GM18873 (cell line): ENCODE measurements around the gene SLC25A34.

Experiments used
- ATAC-seq: cut with Tn5 transposase; IDR thresholded peaks from one replicate; pipeline ENCODE4 v1.9.1; 2021; ENCODE audit warnings: mild to moderate bottlenecking, moderate library complexity, moderate number of reproducible peaks; ENCODE audit not compliant: unreplicated experiment, low FRiP score

SLC25A34 gene

GRCh38 chr1:15765495-15766194, 29.6 kb downstream of the SLC25A34 start:
- no peak for ATAC-seq

GRCh38 chr1:15767941-15768340, 31.9 kb downstream of the SLC25A34 start:
- no peak for ATAC-seq

DNA sequence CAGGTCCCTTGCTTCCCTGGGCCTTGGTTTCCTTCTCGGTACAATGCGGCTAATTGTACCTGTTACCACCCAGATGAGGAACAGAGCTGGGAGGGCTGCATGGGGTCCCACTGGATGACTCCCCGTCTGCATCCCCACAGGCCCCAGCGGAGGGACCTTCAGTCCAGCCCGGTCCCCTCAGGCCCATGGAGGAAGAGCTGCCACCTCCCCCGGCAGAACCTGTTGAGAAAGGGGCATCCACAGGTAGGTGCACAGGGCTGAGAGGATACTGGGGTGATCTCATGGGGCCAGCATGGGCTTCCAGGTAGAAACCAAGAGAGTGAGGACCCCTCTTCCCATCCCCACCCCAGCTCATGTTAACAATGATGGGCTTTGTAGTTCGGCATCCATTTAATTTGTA, 32.3 kb downstream of the SLC25A34 start:
- ATAC-seq, result no peak

DNA sequence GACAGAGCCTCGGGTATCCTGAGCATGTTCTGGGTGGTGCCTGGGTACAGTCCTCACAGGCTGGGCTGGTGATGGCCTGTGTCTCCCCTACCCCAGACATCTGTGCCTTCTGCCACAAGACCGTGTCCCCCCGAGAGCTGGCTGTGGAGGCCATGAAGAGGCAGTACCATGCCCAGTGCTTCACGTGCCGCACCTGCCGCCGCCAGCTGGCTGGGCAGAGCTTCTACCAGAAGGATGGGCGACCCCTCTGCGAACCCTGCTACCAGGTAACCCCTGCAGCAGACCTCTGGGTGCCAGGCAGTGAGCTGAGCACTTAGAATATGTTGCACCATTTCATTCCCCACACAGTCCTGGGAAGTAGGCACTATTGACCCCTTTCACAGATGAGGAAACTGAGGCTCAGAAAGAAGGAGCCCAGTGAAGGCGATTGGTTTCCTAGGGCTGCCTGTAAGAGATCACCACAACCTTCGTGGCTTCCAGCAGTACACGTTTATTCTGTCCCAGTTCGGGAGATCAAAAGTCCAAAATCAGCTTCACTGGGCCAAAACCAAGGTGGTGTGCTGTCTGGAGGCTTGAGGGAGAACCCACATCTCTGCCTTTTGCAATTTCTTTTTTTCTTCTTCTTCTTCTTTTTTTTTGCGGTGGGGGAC, 34.4 kb downstream of the SLC25A34 start:
- no peak for ATAC-seq

- ATAC-seq, result no peak
Observed at GRCh38 chr1:15771836-15772515, 35.9 kb downstream of the SLC25A34 start.

GRCh38 chr1:15775706-15776105, 39.6 kb downstream of the SLC25A34 start:
- ATAC-seq, result no peak

- no peak for ATAC-seq
Observed at GRCh38 chr1:15777909-15778707, 42.0 kb downstream of the SLC25A34 start.

GRCh38 chr1:15785683-15786082, 49.6 kb downstream of the SLC25A34 start:
- no peak for ATAC-seq

GRCh38 chr1:15786581-15786980, 50.5 kb downstream of the SLC25A34 start:
- no peak for ATAC-seq

- no peak for ATAC-seq
Observed at GRCh38 chr1:15788624-15789301, 52.7 kb downstream of the SLC25A34 start.
